Measurements from ENCODE around the gene SAP30. TPM values are rescaled to one million over a fixed set of nuclear protein-coding genes. Genes with fewer than 3 reads are reported as not detected.
A peak's percentile ranks its signal among the peaks of the same experiment; 100 is the strongest.

Gene SAP30
- total RNA-seq, 4 donors from 2014 or later, result 27.7 to 88.5 (median 49.1) TPM

- H3K4me3 ChIP-seq, result no peak overlapping the region
- H3K9me3 ChIP-seq, result no peaks in the 10 kb centered on the region
These were observed 47.9 kb downstream of the SAP30 start for GRCh38 chr4:173418639-173419038.

GRCh38 chr4:173420324-173420752 lies 49.6 kb downstream of the SAP30 start:
- no peak for DNase-seq (ENCODE audit: low spot score in 2 of 2)
- no peaks in the 10 kb centered on the region for H3K9me3 ChIP-seq
- no peaks in the 10 kb centered on the region for H3K27me3 ChIP-seq
- no peak overlapping the region for H3K4me3 ChIP-seq
- 18% methylated on average over 4 of the region's 4 CpGs for WGBS, 2 donors
- peaks cover 0 to 5% (median 2%) of the 10 kb centered on the region in 4 donors for H3K4me1 ChIP-seq
- H3K36me3 ChIP-seq, result peaks cover 0 to 4% (median 0%) of the 10 kb centered on the region in 3 donors
- TF ChIP-seq CTCF (IDR thresholded peaks at IDR 0.05) (peak; percentile 15 to 55 (median 50)), POLR2A (IDR thresholded peaks at IDR 0.05) (no peak)
- no peak overlapping the region for H3K27ac ChIP-seq

More at GRCh38 chr4:173418639-173419038, 47.9 kb downstream of the SAP30 start:
- no peak overlapping the region for H3K27ac ChIP-seq
- no peaks in the 10 kb centered on the region for H3K27me3 ChIP-seq
- TF ChIP-seq POLR2A (IDR thresholded peaks at IDR 0.05) (no peak), CTCF (IDR thresholded peaks at IDR 0.05) (no peak), EP300 (IDR thresholded peaks at IDR 0.05) (no peak)
- 80 to 83% methylated on average over 3 of the region's 3 CpGs for WGBS, 2 donors
- peaks cover 0 to 14% (median 9%) of the 10 kb centered on the region in 4 donors for H3K4me1 ChIP-seq
- DNase-seq (ENCODE audit: low spot score in 2 of 2), result no peak
- H3K36me3 ChIP-seq, result peaks cover 0 to 1% (median 0%) of the 10 kb centered on the region in 3 donors

- Histone ChIP-seq H3K36me3 (peaks cover 0 to 4% (median 0%) of the 10 kb centered on the region in 3 donors), H3K4me1 (peaks cover 0 to 5% (median 2%) of the 10 kb centered on the region in 4 donors), H3K27ac (no peak overlapping the region), H3K9me3 (no peaks in the 10 kb centered on the region), H3K27me3 (no peaks in the 10 kb centered on the region), H3K4me3 (no peak overlapping the region)
- DNase-seq (ENCODE audit: low spot score in 2 of 2), result no peak
- no peak for TF ChIP-seq EP300 (IDR thresholded peaks at IDR 0.05)
- TF ChIP-seq CTCF (IDR thresholded peaks at IDR 0.05), result no peak
- no peak for TF ChIP-seq POLR2A (IDR thresholded peaks at IDR 0.05)
- 91 to 95% methylated on average over 2 of the region's 2 CpGs for WGBS, 2 donors
These were observed 50.0 kb downstream of the SAP30 start for GRCh38 chr4:173420801-173421200.

GRCh38 chr4:173424899-173425805 lies 54.4 kb downstream of the SAP30 start:
- TF ChIP-seq POLR2A (IDR thresholded peaks at IDR 0.05), result no peak
- no peak for TF ChIP-seq CTCF (IDR thresholded peaks at IDR 0.05)
- no peak for TF ChIP-seq EP300 (IDR thresholded peaks at IDR 0.05)
- no peaks in the 10 kb centered on the region for H3K27me3 ChIP-seq
- no peaks in the 10 kb centered on the region for H3K9me3 ChIP-seq
- H3K4me3 ChIP-seq, result no peak overlapping the region
- WGBS, 2 donors, result 42 to 47% methylated on average over 2 of the region's 2 CpGs
- H3K36me3 ChIP-seq, result peaks cover 0 to 9% (median 0%) of the 10 kb centered on the region in 3 donors
- no peak for DNase-seq (ENCODE audit: low spot score in 2 of 2)
- H3K27ac ChIP-seq, result peak overlapping the region in 1 of 4 donors; percentile 26
- H3K4me1 ChIP-seq, result peaks cover 0 to 5% (median 0%) of the 10 kb centered on the region in 4 donors

- no peak overlapping the region for H3K4me3 ChIP-seq
- H3K27me3 ChIP-seq, result no peaks in the 10 kb centered on the region
- peaks cover 0 to 13% (median 0%) of the 10 kb centered on the region in 3 donors for H3K36me3 ChIP-seq
- peaks cover 0 to 5% (median 0%) of the 10 kb centered on the region in 4 donors for H3K4me1 ChIP-seq
- H3K9me3 ChIP-seq, result no peaks in the 10 kb centered on the region
- 88 to 90% methylated on average over 2 of the region's 2 CpGs for WGBS, 2 donors
- H3K27ac ChIP-seq, result no peak overlapping the region
- no peak for DNase-seq (ENCODE audit: low spot score in 2 of 2)
- TF ChIP-seq CTCF (IDR thresholded peaks at IDR 0.05) (no peak), EP300 (IDR thresholded peaks at IDR 0.05) (no peak), POLR2A (IDR thresholded peaks at IDR 0.05) (no peak)
These were observed 55.3 kb downstream of the SAP30 start for GRCh38 chr4:173426064-173426463.
